ENCODE measurements around the gene TCEA2. TPM values are rescaled to one million over a fixed set of nuclear protein-coding genes. Genes with fewer than 3 reads are reported as not detected.

Gene TCEA2
- total and polyA plus RNA-seq, 2 experiments from 2014 or later: 96.0 to 169 TPM

- Histone ChIP-seq H3K4me3 (peak within 1 kb of the TSS; percentile 82), H3K27me3 (peaks cover 16% of the 10 kb centered on the region), H3K36me3 (no peaks in the 10 kb centered on the region), H3K9me3 (ENCODE audit: low read depth) (no peaks in the 10 kb centered on the region), H3K27ac (no peak within 1 kb of the TSS), H3K4me1 (ENCODE audit: low read depth) (peaks cover 17% of the 10 kb centered on the region)
- peak in 1 of 2 donors; percentile 35 for DNase-seq (ENCODE audit: low read depth in 1 of 2, low spot score in 1 of 2)
- no peak for TF ChIP-seq CTCF (IDR thresholded peaks at IDR 0.05; ENCODE audit: low read depth, low read length)
Observed at GRCh38 chr20:64080013-64080812, 17.2 kb downstream of the TCEA2 start, which contains the start of gene OPRL1. Gene OPRL1, plus strand, starts transcription at chr20:64080082. Its CDS starts 12,639 bp downstream, at chr20:64092721.

GRCh38 chr20:64080813-64081623 lies 18.0 kb downstream of the TCEA2 start:
- Histone ChIP-seq H3K27me3 (peaks cover 25% of the 10 kb centered on the region), H3K27ac (no peak overlapping the region), H3K4me3 (no peak overlapping the region), H3K9me3 (ENCODE audit: low read depth) (no peaks in the 10 kb centered on the region), H3K4me1 (ENCODE audit: low read depth) (peaks cover 17% of the 10 kb centered on the region), H3K36me3 (no peaks in the 10 kb centered on the region)
- no peak for TF ChIP-seq CTCF (IDR thresholded peaks at IDR 0.05; ENCODE audit: low read depth, low read length)
- no peak for DNase-seq (ENCODE audit: low read depth in 1 of 2, low spot score in 1 of 2)

- Histone ChIP-seq H3K27ac (no peak overlapping the region), H3K27me3 (peaks cover 30% of the 10 kb centered on the region), H3K4me1 (ENCODE audit: low read depth) (peaks cover 17% of the 10 kb centered on the region), H3K36me3 (no peaks in the 10 kb centered on the region), H3K4me3 (no peak overlapping the region), H3K9me3 (ENCODE audit: low read depth) (no peaks in the 10 kb centered on the region)
- no peak for DNase-seq (ENCODE audit: low read depth in 1 of 2, low spot score in 1 of 2)
- no peak for TF ChIP-seq CTCF (IDR thresholded peaks at IDR 0.05; ENCODE audit: low read depth, low read length)
Observed at GRCh38 chr20:64081624-64081964, 18.6 kb downstream of the TCEA2 start.

GRCh38 chr20:64082126-64082731 lies 19.2 kb downstream of the TCEA2 start:
- no peaks in the 10 kb centered on the region for H3K9me3 ChIP-seq (ENCODE audit: low read depth)
- H3K4me3 ChIP-seq: no peak overlapping the region
- peaks cover 32% of the 10 kb centered on the region for H3K27me3 ChIP-seq
- TF ChIP-seq CTCF (IDR thresholded peaks at IDR 0.05; ENCODE audit: low read depth, low read length): no peak
- H3K27ac ChIP-seq: no peak overlapping the region
- DNase-seq (ENCODE audit: low read depth in 1 of 2, low spot score in 1 of 2): peak in 1 of 2 donors; percentile 55
- no peaks in the 10 kb centered on the region for H3K36me3 ChIP-seq
- H3K4me1 ChIP-seq (ENCODE audit: low read depth): peaks cover 17% of the 10 kb centered on the region

GRCh38 chr20:64082820-64083377 lies 19.9 kb downstream of the TCEA2 start:
- DNase-seq (ENCODE audit: low read depth in 1 of 2, low spot score in 1 of 2): no peak
- no peak for TF ChIP-seq CTCF (IDR thresholded peaks at IDR 0.05; ENCODE audit: low read depth, low read length)
- H3K4me3 ChIP-seq: peak overlapping the region; percentile 48
- no peak overlapping the region for H3K27ac ChIP-seq
- H3K36me3 ChIP-seq: no peaks in the 10 kb centered on the region
- H3K9me3 ChIP-seq (ENCODE audit: low read depth): no peaks in the 10 kb centered on the region
- peaks cover 17% of the 10 kb centered on the region for H3K4me1 ChIP-seq (ENCODE audit: low read depth)
- H3K27me3 ChIP-seq: peaks cover 35% of the 10 kb centered on the region

Measured in cardiac muscle cell (in vitro differentiated cells and primary cell).